Glomerular visceral epithelial cell (primary cell): ENCODE results near the gene DES.

Source experiments
- DNase-seq: peaks from one replicate; pipeline ENCODE4 v3.0.0-alpha.2; 2016; ENCODE audit errors: extremely low spot score

Gene DES

DNA sequence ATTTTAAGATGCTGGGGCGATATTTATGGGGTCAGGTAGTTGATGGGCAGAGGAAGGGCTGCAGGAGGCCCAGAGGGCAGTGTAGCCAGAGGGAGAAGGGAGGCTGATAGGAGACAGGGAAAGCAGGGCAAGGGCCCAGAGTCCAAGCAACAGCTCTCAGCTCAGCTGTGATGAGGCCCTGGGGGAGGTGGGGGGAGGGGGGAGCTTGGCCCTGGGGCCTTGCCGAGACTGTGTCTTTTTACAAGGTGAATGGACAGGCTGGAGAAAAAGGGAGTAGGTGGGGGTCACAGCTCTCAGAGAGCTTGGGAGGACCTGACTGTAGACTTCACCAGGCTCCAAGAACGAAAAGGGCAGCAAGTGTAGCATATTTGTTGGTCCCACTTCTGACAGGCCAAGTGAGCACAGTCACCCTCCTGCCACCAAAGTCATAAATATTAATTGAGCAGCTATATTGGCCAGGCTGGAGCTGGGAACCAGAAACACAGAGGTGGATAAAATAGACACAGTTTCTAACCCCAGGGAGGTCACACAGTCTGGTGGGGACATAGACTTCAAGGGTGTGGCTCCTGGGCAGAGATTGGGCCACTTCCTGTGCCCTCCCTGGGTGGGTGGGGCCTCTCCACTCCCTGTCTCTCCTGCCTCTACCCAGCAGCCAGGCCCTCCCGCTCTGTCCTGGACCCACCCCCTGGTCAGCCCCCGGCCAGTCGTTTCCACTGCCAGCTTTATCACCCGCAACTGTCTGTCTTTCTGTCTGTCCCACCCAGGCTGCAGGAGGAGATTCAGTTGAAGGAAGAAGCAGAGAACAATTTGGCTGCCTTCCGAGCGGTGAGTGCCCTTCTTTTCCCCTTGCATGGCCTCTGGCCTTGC, 1.4 kb downstream of the DES start:
- no peak for DNase-seq

DNA sequence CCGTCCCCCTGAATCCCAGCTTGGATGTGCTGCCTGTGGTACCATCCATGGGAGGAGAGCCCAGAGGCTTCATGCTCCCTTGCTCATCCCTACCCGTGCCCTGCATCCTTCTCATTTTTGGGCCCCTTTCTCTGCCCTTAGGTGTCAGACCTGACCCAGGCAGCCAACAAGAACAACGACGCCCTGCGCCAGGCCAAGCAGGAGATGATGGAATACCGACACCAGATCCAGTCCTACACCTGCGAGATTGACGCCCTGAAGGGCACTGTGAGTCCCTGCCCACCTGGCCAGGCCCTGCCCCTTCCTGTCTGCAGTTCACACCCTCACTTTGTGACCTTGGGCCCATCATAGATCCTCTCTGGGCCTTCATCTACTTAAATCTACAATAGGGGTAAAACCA, 2.5 kb downstream of the DES start:
- DNase-seq, result no peak

DNA sequence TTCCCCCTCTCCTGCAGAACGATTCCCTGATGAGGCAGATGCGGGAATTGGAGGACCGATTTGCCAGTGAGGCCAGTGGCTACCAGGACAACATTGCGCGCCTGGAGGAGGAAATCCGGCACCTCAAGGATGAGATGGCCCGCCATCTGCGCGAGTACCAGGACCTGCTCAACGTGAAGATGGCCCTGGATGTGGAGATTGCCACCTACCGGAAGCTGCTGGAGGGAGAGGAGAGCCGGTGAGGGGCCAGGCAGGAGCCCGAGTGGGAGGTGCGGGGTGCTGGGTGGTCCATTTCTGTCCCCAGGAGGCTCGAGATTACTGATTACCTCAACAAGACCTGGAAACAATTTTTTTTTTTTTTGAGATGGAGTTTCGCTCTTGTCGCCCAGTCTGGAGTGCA, 3.1 kb downstream of the DES start:
- DNase-seq, result no peak

DNA sequence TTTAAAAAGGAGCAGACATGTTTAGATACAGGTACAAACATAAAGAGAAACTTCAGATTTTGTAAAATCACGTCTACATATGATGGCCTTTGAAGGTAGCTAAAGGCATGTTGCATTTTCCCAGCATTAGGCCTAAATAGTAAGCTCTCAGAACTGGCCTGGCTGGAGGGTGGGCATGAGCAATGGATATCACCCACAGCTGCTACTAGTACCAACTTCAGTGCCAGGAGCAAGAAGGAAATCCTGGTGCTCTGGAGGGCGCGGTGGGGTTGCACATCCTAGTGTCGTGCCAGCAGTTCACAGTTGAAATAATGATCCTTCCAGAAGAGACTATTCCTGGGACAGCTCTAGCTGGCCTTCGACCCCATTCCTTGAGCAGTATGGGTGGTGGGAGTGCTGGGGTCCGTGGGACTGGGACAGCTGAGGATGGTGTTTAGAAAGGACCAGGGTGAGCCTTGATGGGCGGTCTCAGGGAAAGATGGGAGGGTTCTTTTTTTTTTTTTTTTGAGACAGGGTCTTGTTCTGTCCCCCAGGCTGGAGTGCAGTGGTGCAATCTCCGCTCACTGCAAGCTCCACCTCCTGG, 4.9 kb downstream of the DES start:
- DNase-seq, result no peak

DNA sequence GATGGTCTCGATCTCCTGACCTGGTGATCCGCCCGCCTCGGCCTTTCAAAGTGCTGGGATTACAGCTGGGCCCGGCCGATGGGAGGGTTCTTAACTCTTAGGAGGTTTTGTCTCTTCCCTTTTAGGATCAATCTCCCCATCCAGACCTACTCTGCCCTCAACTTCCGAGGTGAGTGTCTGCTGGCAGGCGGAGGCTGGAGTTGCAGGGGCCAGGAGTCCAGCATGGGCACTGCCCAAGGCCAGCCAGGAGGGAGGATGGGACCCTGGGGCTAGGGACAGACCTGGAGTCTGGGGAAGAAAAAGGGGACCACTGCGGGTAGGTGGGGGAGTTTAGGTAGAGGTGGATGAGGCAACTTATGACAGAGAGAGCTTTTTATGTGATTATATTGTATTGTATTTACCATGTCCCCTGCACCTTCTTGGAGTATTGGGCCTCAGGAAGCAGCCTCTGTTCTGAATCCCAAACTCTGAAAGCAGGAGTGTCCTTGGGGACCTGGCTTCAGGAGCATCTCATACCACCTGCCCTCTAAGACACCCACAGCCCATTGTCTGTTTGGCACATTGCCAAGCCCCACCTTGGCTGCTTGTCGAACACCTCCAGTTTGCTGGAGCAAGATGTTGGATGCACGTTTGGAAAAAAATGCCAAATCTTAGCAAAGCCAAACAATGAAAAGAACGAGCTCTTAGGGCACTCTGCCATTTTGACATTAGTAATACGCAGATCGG, 5.6 kb downstream of the DES start:
- no peak for DNase-seq

DNA sequence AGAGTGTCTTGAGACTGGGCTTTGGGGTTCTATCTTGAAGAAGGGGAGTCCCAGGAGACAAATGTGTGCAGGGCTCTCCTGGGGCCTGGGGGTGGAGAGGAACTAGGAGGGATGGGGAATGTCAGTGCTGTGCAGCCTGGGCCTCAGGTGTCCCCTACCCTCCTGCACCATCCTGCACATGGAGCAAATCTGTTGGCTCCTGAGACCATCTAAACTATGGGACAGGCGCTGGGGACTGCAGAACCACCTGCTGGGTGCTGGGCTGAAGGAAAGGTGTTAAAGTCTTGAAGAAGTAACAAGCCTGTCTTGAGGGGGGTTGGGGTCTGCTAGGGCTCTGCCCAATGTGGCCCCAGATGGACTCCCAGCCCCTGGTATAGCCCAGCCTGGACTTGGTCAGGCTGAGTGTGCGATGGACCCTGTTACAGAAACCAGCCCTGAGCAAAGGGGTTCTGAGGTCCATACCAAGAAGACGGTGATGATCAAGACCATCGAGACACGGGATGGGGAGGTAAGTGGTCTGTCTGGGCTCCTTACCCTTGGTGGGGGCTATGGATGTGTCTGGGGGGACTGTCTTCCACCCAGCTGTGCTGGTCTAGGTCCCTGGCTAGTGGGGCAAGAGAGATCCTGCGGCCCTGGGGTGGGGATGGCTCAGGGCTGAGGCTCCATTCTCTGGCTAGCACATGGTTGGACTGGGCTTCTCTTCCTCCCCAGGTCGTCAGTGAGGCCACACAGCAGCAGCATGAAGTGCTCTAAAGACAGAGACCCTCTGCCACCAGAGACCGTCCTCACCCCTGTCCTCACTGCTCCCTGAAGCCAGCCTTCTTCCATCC, 7.3 kb downstream of the DES start:
- DNase-seq, result no peak

DNA sequence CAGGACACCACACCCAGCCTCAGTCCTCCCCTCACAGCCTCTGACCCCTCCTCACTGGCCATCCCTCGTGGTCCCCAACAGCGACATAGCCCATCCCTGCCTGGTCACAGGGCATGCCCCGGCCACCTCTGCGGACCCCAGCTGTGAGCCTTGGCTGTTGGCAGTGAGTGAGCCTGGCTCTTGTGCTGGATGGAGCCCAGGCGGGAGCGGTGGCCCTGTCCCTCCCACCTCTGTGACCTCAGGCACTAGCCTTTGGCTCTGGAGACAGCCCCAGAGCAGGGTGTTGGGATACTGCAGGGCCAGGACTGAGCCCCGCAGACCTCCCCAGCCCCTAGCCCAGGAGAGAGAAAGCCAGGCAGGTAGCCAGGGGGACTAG, 7.9 kb downstream of the DES start:
- DNase-seq, result no peak

DNA sequence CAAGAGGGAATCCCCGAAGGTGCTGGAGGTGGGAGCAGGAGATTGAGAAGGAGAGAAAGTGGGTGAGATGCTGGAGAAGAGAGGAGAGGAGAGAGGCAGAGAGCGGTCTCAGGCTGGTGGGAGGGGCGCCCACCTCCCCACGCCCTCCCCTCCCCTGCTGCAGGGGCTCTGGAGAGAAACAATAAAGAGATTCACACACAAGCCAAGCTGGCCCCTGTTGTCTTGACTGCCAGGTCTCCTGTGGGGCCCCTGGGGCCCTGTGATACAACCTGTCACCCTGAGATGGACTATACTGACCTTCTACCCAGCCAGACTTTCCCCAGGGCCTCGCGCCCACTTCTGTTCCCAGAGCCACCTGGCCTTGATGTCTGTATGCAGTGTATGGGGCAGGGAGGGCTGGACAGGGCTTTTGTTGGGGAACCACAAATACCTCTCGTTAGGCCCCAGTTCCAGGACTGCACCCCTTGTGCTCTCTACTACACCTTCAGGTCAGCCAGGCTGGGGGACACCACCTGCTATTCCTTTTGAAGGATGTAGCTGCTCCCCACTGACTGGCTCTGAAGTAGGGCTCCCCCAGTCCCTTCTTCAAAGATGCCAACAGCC, 8.5 kb downstream of the DES start:
- DNase-seq, result no peak

DNA sequence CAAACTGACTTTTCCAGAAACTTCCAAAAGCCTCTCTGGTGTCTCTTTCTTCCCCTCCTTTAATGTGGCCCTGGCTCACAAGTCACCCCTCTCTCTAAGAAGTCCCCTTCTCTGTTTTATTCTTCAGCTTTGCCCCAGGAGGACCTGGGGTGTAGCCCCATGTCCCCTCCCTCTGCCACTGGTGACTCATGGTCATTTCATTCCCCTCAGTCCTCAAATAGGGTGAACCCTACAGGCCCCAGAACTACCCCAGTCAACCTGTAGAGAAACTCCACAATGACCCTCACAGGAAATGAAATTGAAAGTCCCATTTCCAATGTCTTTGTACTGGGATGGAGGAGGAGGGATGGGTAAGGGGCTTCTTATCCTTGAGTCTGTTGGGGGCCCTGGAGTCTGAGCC, 10.3 kb downstream of the DES start:
- DNase-seq, result no peak

DNA sequence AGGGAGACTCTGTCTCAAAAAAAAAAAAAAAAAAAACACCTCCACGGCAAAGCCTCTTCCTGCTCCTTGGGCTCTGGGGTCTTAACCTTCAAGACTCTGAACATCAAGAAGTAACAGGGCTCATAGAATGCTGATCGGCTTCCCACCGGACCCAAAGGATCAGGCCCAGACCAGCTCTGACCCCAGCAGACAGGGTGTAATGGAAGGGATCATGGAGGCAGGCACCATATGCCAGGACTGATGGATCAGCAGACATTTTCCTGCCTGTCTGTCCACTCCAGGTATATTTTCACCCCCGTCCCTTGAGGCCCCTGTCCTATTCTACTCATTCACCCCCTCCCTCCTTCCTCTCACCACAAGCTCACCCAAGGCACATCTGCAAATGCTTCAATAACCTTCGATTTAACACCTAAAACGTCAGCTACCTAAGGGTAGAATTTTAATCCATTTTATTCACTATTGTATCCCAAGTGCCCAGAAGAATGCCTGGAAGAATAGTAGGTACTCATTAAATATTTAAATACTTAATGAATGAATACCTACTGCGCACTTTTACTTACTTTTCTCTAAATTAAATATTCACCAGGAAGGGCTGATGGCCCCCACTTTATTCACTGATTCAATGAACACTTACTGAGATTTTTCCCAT, 11.9 kb downstream of the DES start:
- DNase-seq, result no peak

DNA sequence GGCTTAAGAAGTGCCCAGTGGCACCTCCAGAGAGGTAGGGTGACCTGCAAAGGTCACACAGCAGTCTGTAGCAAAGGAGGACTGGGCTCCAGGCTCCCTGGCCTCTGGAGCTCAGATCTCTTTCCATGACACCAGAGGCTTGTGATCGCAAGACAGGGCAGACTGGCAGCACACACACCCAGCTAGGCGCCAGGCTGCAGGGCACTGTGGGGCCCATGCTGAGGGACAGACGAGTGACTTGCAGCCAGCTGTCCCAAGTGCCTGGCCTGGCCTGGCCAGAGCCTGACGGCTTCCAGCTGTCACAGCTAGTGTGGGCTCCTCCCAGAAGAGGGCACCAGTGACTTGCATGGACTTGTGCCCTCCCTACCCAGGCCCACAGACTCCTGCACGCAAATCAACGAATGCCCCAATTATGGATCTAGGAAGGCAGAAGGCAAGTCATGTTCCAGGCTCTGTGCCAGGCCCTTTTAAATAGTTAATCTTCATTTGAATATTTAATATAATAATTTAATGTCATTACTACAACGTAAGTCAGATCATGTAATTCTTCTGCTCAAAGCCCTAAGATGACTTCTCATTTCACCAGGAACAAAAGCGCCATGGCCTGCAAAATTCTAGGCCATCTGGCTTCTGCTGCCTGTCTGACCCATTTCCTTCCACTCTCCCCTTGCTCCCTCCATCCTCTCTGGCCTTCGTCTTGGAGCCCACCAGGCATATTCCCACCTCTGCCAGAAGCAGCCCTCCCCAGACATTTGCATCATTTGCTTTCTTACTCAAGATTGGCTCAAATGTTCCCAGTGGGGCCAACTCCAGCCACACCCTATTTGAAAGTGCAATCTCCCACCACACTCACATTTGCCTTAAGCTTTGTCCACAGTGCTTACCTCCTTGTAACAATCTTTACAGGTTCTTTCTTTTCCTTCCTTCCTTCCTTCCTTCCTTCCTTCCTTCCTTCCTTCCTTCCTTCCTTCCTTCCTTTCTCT, 12.7 kb downstream of the DES start:
- DNase-seq, result peak; percentile 50

DNA sequence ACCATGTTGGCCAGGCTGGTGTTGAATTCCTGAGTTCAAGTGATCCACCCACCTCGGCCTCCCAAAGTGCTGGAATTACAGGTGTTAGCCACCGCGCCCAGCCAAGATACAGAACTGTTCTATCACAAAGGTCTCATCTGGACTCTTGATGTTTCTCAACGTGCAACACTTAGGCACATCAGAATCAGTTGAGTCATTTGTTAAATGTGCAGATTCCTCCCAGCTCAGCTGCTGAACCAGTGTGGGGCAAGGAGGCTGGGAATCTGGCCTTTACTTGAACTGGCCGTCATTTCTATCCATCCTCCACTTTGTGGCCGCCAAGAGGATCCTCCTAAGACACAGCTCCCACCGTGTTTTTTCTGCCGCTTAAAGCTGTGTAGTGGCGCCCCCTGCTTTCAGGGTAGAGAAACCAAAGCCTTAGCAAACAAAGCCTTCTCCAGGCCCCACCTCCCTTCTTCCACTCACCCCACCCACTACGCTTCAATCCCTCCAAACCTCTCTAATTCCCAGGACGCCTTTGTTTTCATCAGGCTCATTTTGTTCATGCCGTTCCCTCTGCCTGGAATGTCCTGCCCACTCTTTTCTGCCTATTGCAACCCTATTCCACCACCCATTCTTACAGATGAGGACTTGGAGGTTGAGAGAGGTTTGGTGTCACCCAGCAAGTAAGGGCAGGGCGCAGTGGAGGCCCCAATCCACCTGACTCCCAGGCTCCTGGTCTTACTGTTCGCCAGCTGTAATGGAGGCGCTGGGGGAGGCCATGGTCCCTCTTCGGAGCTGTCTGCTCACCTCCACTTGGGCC, 15.7 kb downstream of the DES start:
- peak; percentile 41 for DNase-seq

DNA sequence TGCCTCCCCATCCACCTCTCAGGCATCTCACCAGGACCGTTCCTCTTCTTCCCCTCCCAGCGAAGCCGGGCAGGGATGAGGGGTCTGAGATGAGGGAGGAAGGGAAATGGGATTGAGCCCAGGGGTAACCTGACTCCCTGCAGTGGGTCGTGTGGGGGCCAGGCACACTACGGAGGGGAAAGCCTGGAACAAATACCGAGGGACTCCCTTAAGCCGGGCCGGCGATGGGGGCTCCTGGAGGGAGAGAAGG, 16.2 kb downstream of the DES start:
- DNase-seq, result no peak

DNA sequence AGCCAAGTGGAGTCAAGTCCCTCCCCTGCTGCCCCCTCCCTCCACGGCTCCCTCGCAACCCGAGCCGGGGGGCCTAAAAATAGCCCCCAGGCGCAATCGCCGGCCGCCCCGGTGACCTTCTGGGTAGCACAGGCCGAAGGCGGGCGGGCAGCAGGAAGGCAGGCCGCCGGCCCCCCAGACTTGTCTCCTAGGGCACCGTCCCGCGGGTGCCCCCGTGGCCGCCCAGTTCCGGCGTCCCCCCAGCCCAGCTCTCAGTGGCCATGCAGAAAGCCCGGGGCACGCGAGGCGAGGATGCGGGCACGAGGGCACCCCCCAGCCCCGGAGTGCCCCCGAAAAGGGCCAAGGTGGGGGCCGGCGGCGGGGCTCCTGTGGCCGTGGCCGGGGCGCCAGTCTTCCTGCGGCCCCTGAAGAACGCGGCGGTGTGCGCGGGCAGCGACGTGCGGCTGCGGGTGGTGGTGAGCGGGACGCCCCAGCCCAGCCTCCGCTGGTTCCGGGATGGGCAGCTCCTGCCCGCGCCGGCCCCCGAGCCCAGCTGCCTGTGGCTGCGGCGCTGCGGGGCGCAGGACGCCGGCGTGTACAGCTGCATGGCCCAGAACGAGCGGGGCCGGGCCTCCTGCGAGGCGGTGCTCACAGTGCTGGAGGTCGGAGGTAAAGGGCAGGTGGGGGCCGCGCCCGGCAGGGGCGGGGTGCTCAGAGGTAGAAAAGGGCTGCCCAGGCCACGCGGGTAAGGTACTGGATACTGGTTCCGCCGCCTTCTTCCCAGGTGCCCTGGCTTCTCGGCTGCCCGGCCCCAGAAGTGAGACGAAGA, 16.7 kb downstream of the DES start, which contains the start of gene SPEG:
Gene SPEG, plus strand, starts transcription at position 126 of the 808 bp plus-strand sequence. Its CDS starts 135 bp downstream, at position 261.
- no peak for DNase-seq

DNA sequence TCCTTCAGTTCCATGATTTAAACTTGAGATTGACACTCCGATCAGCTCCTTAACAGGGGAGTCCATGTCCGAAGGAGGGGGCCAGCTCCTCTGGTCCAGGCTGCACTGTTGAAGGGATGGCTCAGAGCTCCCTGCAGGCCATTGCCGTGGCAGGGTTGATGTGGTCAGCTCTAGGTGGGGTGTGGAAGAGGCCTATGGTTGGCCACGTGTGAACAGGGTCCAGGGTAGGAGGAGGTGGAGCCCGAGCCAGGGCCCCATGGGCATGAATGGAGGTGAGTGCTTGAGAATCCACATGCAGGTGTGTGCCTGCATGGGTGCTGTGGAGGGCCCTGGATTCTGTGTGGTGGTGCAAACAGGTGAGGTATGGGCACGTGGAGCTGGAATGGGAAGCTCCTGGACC, 17.5 kb downstream of the DES start:
- no peak for DNase-seq

DNA sequence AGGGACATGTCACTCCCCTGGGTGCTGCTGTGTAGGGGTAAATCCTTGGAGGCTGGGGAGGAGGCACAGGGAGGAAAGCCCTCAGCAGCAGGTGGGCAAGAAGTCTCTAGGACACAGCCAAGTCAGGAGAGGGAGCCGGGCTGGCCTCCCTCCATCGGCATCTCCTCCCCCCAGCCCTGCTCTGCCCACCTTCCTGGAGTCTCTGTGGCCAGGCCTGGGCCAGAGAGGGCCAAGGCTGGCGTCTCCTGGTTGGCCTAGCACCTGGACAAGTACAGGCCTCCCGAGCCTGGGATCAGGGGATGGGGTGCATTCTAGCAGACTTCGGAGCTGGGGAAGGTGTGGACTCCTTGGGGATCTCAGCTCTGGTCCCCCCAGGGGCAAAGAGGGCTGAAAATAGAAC, 18.3 kb downstream of the DES start:
- no peak for DNase-seq

DNA sequence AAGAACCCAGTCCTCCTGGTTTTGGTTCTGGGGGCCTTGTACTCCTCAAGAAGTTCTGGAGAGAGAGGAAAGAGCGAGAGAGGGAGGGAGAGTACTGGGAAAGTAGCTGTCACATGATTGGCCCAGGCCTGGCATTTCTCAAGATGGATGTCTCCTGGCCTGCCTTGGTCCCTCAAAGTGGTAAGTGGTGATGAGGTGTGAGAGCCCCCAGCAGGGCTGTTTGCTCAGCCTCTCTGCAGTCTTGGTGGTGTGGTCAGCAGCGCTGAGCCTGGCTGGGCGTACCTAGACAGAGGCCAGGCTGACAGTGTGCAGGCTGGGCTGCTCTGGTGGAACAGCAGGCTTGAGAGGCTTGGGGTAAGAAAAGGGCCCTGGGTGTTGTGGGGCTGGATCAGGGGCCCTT, 19.0 kb downstream of the DES start:
- DNase-seq, result no peak

DNA sequence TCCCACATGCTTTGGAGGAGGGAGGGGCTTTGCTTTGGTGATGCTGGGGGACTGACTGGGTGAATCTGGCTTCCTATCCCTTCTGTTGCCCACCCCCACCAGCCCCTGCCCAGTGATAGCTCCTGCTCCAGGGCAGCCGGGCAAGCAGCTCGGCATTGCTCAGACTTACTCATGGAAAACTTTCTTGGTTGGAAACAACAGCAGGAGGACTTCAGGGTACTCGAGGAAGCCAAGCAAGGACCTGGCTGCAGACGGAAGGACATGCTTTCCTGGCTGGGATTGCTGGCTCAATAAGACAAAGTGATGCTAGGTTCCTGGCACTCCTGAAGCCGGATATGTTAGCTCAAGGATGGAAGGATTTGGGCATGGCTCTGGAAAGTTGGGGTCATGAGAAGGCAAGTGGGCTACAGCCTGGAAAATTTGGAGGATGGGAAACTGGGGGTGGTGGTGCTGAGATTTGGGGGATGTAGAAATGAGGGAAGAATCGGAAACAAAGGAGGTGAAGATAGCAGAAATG, 19.6 kb downstream of the DES start:
- DNase-seq, result no peak
